Endodermal cell (in vitro differentiated cells): Measurements from ENCODE around the gene ZNF827. TPM values are rescaled to one million over a fixed set of nuclear protein-coding genes. Genes with fewer than 3 reads are reported as not detected.

Experiments
- DNase-seq: peaks from one replicate; pipeline ENCODE4 v3.0.0-alpha.2; 2017
- H3K27ac ChIP-seq: 2 replicates; pipeline ENCODE4 v1.5.1; 2013; ENCODE audit warnings: mild to moderate bottlenecking, low read depth, low read length, moderate library complexity
- H3K27me3 ChIP-seq: 2 replicates; pipeline ENCODE4 v1.6.1; 2013; ENCODE audit warnings: mild to moderate bottlenecking, low read length, moderate library complexity; ENCODE audit not compliant: insufficient read depth, control insufficient read depth, poor library complexity, severe bottlenecking
- H3K36me3 ChIP-seq: 2 replicates; pipeline ENCODE4 v1.7.0; 2013; ENCODE audit warnings: mild to moderate bottlenecking, low read length, moderate library complexity; ENCODE audit not compliant: control insufficient read depth, insufficient read depth
- H3K4me1 ChIP-seq: one replicate; pipeline ENCODE4 v1.7.0; 2013; ENCODE audit warnings: low read length; ENCODE audit not compliant: control insufficient read depth, insufficient read depth
- H3K4me3 ChIP-seq: 2 replicates; pipeline ENCODE4 v1.5.1; 2013; ENCODE audit warnings: mild to moderate bottlenecking, low read length, moderate library complexity
- H3K9ac ChIP-seq: 2 replicates; pipeline ENCODE4 v1.6.1; 2013; ENCODE audit warnings: mild to moderate bottlenecking, low read length, moderate library complexity; ENCODE audit not compliant: poor library complexity, severe bottlenecking; ENCODE audit errors: extremely low read depth
- H3K9me3 ChIP-seq: 2 replicates; pipeline ENCODE4 v1.6.1; 2013; ENCODE audit warnings: mild to moderate bottlenecking, low read length, moderate library complexity; ENCODE audit not compliant: control insufficient read depth
- H3K27ac Mint-ChIP-seq: 2 replicates; pipeline ENCODE4 v1.8.0; 2020; ENCODE audit warnings: mixed read lengths
- H3K27me3 Mint-ChIP-seq: 2 replicates; pipeline ENCODE4 v1.8.0; 2021; ENCODE audit warnings: mild to moderate bottlenecking, mixed read lengths; ENCODE audit not compliant: insufficient read depth
- H3K36me3 Mint-ChIP-seq: 2 replicates; pipeline ENCODE4 v1.8.0; 2020; ENCODE audit warnings: low read depth, mixed read lengths
- H3K4me1 Mint-ChIP-seq: 2 replicates; pipeline ENCODE4 v1.8.0; 2020; ENCODE audit warnings: mixed read lengths
- H3K4me3 Mint-ChIP-seq: 2 replicates; pipeline ENCODE4 v1.8.0; 2020; ENCODE audit warnings: mild to moderate bottlenecking, moderate library complexity, mixed read lengths
- H3K9me3 Mint-ChIP-seq: 2 replicates; pipeline ENCODE4 v1.8.0; 2020; ENCODE audit warnings: mild to moderate bottlenecking, mixed read lengths
- WGBS, 2 experiments: methylation state at CpG; one replicate each; pipeline versions ENCODE4 v1.1.5 to v1.1.7; 2013; ENCODE audit warnings: missing lambda C conversion rate in 2 of 2, mixed read lengths in 1 of 2; ENCODE audit not compliant: insufficient coverage in 1 of 2, insufficient read length in 1 of 2; 5-methylcytosine and 5-hydroxymethylcytosine counted together
- total RNA-seq, 2 donors: library from RNA; stranded (reverse); fragmentation: NEBNext Ultra II Directional in 1 of 2; extraction: Animal tissue kit (Norgen Biotek cat#: 25700) in 1 of 2; gene quantifications; 2 replicates in 1 of 2; 3 replicates in 1 of 2; pipeline ENCODE4 v1.2.1, GENCODE V29; 2021
- TF ChIP-seq, protein P1 (sequence below): fragments of 200-600 bp; sonication (generic); conservative IDR thresholded peaks from 2 replicates; pipeline ENCODE4 v1.5.0; 2021; ENCODE audit warnings: antibody characterized with exemption, mild to moderate bottlenecking

The ZNF827 gene
- total RNA-seq, 2 donors from 2014 or later: 33.0 to 34.9 TPM

DNA sequence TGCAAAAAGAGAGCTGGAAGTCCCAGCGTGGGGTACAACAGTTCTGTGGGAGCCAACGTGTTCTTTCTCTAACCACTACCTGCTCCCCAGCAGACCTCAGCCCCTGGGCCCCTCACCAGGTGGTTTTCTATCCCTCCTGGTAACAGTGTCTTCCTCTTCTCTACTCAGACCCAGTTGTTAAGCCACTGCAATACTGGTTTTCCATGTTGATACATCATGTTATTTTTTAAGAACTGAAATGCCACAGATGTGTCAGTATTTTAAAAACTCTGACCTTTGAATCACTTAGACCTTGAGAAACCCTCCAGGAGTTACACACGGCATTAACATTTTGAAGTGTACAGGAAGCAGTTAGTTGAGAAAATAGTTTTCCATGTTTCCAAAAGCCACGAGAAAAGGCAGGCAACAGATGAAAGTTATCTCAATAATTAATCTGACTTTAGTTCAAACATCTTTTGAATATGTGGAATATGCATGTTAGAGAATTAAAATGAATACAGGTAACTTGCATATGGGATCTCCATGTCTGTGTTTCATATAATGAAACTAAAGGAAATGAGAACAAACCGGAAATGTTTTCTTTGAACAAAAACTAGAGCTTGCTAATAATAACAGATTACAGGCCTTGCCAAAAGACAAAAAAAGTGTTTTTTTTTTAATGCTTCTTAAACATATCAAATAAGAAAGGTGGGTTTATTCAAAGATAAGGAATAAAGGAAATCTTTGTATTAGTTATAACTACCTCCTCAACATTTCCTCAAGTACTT is 108.8 kb downstream of the ZNF827 start:
- H3K36me3 Mint-ChIP-seq: peaks cover 54% of the 10 kb centered on the region
- WGBS, 2 experiments: 92 to 95% methylated on average over 4 to 5 of the region's 5 CpGs
- peaks cover 27% of the 10 kb centered on the region for H3K9me3 Mint-ChIP-seq
- DNase-seq: no peak
- no peak overlapping the region for H3K9ac ChIP-seq
- no peak overlapping the region for H3K4me3 ChIP-seq
- peaks cover 16% of the 10 kb centered on the region for H3K4me1 Mint-ChIP-seq
- no peaks in the 10 kb centered on the region for H3K9me3 ChIP-seq
- no peaks in the 10 kb centered on the region for H3K4me1 ChIP-seq
- H3K27ac ChIP-seq: no peak overlapping the region
- peaks cover 47% of the 10 kb centered on the region for H3K36me3 ChIP-seq
- TF ChIP-seq, protein P1, sequence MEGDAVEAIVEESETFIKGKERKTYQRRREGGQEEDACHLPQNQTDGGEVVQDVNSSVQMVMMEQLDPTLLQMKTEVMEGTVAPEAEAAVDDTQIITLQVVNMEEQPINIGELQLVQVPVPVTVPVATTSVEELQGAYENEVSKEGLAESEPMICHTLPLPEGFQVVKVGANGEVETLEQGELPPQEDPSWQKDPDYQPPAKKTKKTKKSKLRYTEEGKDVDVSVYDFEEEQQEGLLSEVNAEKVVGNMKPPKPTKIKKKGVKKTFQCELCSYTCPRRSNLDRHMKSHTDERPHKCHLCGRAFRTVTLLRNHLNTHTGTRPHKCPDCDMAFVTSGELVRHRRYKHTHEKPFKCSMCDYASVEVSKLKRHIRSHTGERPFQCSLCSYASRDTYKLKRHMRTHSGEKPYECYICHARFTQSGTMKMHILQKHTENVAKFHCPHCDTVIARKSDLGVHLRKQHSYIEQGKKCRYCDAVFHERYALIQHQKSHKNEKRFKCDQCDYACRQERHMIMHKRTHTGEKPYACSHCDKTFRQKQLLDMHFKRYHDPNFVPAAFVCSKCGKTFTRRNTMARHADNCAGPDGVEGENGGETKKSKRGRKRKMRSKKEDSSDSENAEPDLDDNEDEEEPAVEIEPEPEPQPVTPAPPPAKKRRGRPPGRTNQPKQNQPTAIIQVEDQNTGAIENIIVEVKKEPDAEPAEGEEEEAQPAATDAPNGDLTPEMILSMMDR: no peak
- no peaks in the 10 kb centered on the region for H3K27me3 ChIP-seq
- H3K27ac Mint-ChIP-seq: no peak overlapping the region
- peaks cover 1% of the 10 kb centered on the region for H3K27me3 Mint-ChIP-seq
- H3K4me3 Mint-ChIP-seq: no peak overlapping the region

DNA sequence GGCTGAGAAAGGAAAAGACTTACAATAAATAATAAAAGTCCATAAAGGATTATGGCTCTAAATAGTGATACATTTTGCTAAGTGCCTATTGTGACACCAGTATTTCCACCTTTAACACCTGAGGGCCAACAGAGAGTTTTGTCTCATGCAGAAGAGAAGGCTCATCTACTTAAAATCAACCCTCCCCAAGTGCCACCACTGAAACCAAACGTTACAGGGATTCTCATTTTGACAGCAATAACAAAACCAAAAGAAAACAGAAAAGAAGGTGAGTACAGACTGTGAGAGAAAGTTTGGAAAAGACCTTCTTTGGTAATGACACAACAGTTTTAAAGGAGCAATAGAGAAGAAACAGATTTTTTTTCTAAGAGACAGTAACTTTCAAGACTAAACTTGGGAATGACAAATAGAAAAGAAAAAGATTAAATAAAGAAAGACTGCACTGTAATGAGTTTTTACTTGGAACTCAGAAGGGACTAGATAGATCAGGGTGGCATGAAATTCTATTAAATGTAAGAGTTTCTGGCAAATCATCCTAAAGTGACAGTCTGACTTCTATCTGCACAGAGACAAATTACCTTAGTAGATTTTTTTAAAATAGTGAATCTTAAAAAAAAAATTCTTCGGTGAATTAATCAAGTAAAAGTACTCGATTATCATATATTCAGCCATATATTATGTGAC is 109.7 kb downstream of the ZNF827 start:
- Mint-ChIP-seq H3K36me3 (peaks cover 48% of the 10 kb centered on the region), H3K9me3 (peaks cover 19% of the 10 kb centered on the region), H3K4me1 (peaks cover 24% of the 10 kb centered on the region), H3K27ac (no peak overlapping the region), H3K4me3 (no peak overlapping the region), H3K27me3 (peaks cover 1% of the 10 kb centered on the region)
- peaks cover 47% of the 10 kb centered on the region for H3K36me3 ChIP-seq
- H3K27me3 ChIP-seq: no peaks in the 10 kb centered on the region
- H3K4me1 ChIP-seq: no peaks in the 10 kb centered on the region
- no peak for DNase-seq
- H3K4me3 ChIP-seq: no peak overlapping the region
- 100% methylated on average over 1 to 3 of the region's 3 CpGs for WGBS, 2 experiments
- H3K9ac ChIP-seq: no peak overlapping the region
- TF ChIP-seq, protein P1: no peak
- H3K9me3 ChIP-seq: no peaks in the 10 kb centered on the region
- no peak overlapping the region for H3K27ac ChIP-seq

DNA sequence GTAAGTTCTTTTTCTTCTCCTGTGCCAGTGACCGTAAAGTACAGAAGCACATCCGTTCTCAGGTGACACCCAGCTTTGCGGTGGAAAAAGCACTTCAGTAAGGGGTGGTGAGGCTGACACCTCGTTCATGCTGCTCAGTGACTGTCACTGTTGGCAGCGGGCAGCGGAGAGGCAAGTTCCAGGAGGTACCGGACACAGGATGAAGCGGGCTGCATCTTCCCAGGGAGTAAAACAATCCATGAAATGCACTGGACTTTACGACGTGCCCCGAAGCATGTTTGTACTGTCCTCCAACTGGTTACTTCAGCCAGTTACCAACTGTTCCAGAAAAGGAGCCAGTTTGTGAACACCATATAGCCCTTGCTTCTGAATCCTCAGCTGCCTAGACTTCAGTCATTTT is 110.7 kb downstream of the ZNF827 start:
- Histone ChIP-seq H3K27ac (no peak overlapping the region), H3K9ac (no peak overlapping the region), H3K36me3 (peaks cover 55% of the 10 kb centered on the region), H3K27me3 (no peaks in the 10 kb centered on the region), H3K4me3 (no peak overlapping the region), H3K4me1 (no peaks in the 10 kb centered on the region), H3K9me3 (no peaks in the 10 kb centered on the region)
- Mint-ChIP-seq H3K4me1 (peaks cover 24% of the 10 kb centered on the region), H3K9me3 (peaks cover 10% of the 10 kb centered on the region), H3K27me3 (no peaks in the 10 kb centered on the region), H3K36me3 (peaks cover 40% of the 10 kb centered on the region), H3K27ac (no peak overlapping the region), H3K4me3 (no peak overlapping the region)
- WGBS, 2 experiments: 85 to 87% methylated on average over 9 to 11 of the region's 11 CpGs
- no peak for DNase-seq
- TF ChIP-seq, protein P1: no peak
